ENCODE data around the gene SPECC1. TPM values are rescaled to one million over a fixed set of nuclear protein-coding genes. Genes with fewer than 3 reads are reported as not detected.
"Not testable (repeated sequence)": the region's sequence is repeated elsewhere in the genome, so short reads cannot be mapped to it uniquely, and the experiment has no call there.

SPECC1 gene
- total and polyA plus RNA-seq, 10 of the 15 experiments (the other 5 are each of a cell fraction or from before 2014, with no cell fraction given): 6.4 to 40.6 (median 23.9) TPM

DNA sequence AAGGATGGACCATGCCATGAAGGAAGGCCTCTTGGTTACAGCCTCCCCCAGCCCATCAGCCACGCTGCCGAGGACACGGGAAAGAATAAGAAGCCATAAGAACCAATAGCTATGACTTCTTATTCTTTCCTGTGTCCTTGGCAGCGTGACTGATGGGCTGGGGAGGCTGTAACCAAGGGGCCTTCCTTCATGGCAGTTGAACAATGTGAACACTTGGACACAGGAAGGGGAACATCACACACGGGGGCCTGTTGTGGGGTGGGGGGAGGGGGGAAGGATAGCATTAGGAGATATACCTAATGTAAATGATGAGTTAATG, 253.9 kb downstream of the SPECC1 start:
- H3K4me3 ChIP-seq; POLR2A ChIA-PET; H2AFZ ChIP-seq (ENCODE audit: control insufficient read depth, low read depth, low read length); H4K20me1 ChIP-seq (ENCODE audit: control insufficient read depth, insufficient read depth); H3K9ac ChIP-seq (ENCODE audit: control insufficient read depth, insufficient read depth, low read length); H3K4me1 ChIP-seq (ENCODE audit: control insufficient read depth, insufficient read depth, low read length); intact Hi-C loops (cut with micrococcal nuclease; ENCODE audit: unreplicated experiment); H3K79me2 ChIP-seq (ENCODE audit: control insufficient read depth, insufficient read depth, low read length); in situ Hi-C loops (cut with MboI); ATAC-seq; SMC1A ChIA-PET (ENCODE audit: uncharacterized antibody, unreplicated experiment); H3K4me2 ChIP-seq (ENCODE audit: control insufficient read depth, insufficient read depth); BruUV-seq (replicated peaks); H3K27ac ChIP-seq (ENCODE audit: control insufficient read depth, insufficient read depth); H3K36me3 ChIP-seq (ENCODE audit: control insufficient read depth in 2 of 2, insufficient read depth in 2 of 2, low read length in 1 of 2); H3K27me3 ChIP-seq (replicated peaks in 1 of 2; ENCODE audit: control insufficient read depth in 2 of 2, insufficient read depth in 2 of 2, low read length in 1 of 2); FAIRE-seq; DNase-seq (ENCODE audit: low read depth, low spot score); H3K9me3 ChIP-seq (replicated peaks; ENCODE audit: control insufficient read depth, insufficient read depth, low read length); RAD21 ChIA-PET (ENCODE audit: unreplicated experiment): not testable (repeated sequence)
- WGBS (ENCODE audit: insufficient coverage, insufficient replicate concordance, low lambda C conversion rate, missing lambda C conversion rate): 92% methylated on average over 4 of the region's 5 CpGs
- CTCF ChIA-PET: interaction anchor here (0.9 to 1.2 kb wide), 2 partner anchors 23 to 36 kb away, joined by 3 to 4 read pairs; no protein-coding TSS in a partner anchor

DNA sequence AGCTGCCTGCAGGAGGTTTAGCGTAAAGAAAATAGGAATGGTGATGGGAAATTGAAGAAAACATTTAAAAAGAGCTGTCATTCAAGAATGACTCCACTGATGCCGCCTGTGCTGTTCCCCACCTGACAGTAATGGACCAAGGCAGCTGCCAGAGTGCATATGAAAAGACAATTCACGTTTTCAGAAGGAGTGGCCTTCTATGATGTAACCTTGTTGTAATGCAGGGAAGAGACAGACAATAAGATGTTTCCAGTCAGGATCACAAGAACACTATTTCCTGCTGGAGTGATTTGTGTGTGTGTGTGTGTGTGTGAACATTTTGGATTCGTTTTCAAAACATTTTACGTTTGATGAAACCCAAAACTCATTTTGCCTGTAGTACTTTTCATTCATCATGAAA, 254.4 kb downstream of the SPECC1 start:
- CTCF ChIA-PET: interaction anchor here (0.7 to 1.2 kb wide), 3 partner anchors 23 to 106 kb away, joined by 3 to 4 read pairs (median 3); no protein-coding TSS in a partner anchor
- Histone ChIP-seq H3K4me2 (ENCODE audit: control insufficient read depth, insufficient read depth) (no peak overlapping the region), H3K79me2 (ENCODE audit: control insufficient read depth, insufficient read depth, low read length) (no peaks in the 10 kb centered on the region), H3K27ac (ENCODE audit: control insufficient read depth, insufficient read depth) (no peak overlapping the region), H3K36me3 (ENCODE audit: control insufficient read depth in 2 of 2, insufficient read depth in 2 of 2, low read length in 1 of 2) (peaks cover 2 to 5% of the 10 kb centered on the region in 2 experiments), H4K20me1 (ENCODE audit: control insufficient read depth, insufficient read depth) (no peaks in the 10 kb centered on the region), H3K4me3 (no peak overlapping the region), H3K9me3 (replicated peaks; ENCODE audit: control insufficient read depth, insufficient read depth, low read length) (no peaks in the 10 kb centered on the region), H3K9ac (ENCODE audit: control insufficient read depth, insufficient read depth, low read length) (no peak overlapping the region), H2AFZ (ENCODE audit: control insufficient read depth, low read depth, low read length) (no peak overlapping the region), H3K4me1 (ENCODE audit: control insufficient read depth, insufficient read depth, low read length) (peaks cover 5% of the 10 kb centered on the region; the same call in 1 of the 2 replicates), H3K27me3 (replicated peaks in 1 of 2; ENCODE audit: control insufficient read depth in 2 of 2, insufficient read depth in 2 of 2, low read length in 1 of 2) (no peaks in the 10 kb centered on the region)
- in situ Hi-C loops (cut with MboI): no loop called here
- POLR2A ChIA-PET: no interaction called here
- BruUV-seq (replicated peaks): no TSS peak
- no peak for FAIRE-seq
- RAD21 ChIA-PET (ENCODE audit: unreplicated experiment): no interaction called here
- no peak for ATAC-seq
- no peak for DNase-seq (ENCODE audit: low read depth, low spot score)
- 96% methylated on average over 5 of the region's 5 CpGs for WGBS (ENCODE audit: insufficient coverage, insufficient replicate concordance, low lambda C conversion rate, missing lambda C conversion rate)
- SMC1A ChIA-PET (ENCODE audit: uncharacterized antibody, unreplicated experiment): no interaction called here
- intact Hi-C loops (cut with micrococcal nuclease; ENCODE audit: unreplicated experiment): no loop called here
- TF ChIP-seq ZSCAN29 (IDR thresholded peaks at IDR 0.05): no peak
- TF ChIP-seq BMI1 (IDR thresholded peaks at IDR 0.05; ENCODE audit: borderline replicate concordance): no peak
- TF ChIP-seq, protein P1, sequence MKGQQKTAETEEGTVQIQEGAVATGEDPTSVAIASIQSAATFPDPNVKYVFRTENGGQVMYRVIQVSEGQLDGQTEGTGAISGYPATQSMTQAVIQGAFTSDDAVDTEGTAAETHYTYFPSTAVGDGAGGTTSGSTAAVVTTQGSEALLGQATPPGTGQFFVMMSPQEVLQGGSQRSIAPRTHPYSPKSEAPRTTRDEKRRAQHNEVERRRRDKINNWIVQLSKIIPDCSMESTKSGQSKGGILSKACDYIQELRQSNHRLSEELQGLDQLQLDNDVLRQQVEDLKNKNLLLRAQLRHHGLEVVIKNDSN (IDR thresholded peaks at IDR 0.05; ENCODE audit: borderline replicate concordance, extremely low read length, insufficient read depth, low read depth, low read length): no peak
- TF ChIP-seq NFXL1 (IDR thresholded peaks at IDR 0.05; ENCODE audit: borderline replicate concordance): no peak
